ENCODE measurements around the gene TMEM213.

Gene TMEM213

GRCh38 chr7:138843632-138844580 is 46.1 kb downstream of the TMEM213 start:
- no peak for DNase-seq

GRCh38 chr7:138845711-138846110 is 47.9 kb downstream of the TMEM213 start:
- no peak for DNase-seq

GRCh38 chr7:138848056-138848980 is 50.5 kb downstream of the TMEM213 start:
- DNase-seq = no peak

GRCh38 chr7:138849701-138850100 is 51.9 kb downstream of the TMEM213 start:
- DNase-seq = no peak

GRCh38 chr7:138852469-138852868 is 54.7 kb downstream of the TMEM213 start:
- DNase-seq = no peak

- DNase-seq = no peak
Measured at GRCh38 chr7:138853448-138853847, 55.7 kb downstream of the TMEM213 start.

- DNase-seq = no peak
Measured at GRCh38 chr7:138854115-138854645, 56.4 kb downstream of the TMEM213 start.

- no peak for DNase-seq
Measured at GRCh38 chr7:138857728-138858127, 59.9 kb downstream of the TMEM213 start.

GRCh38 chr7:138861051-138861450 is 63.3 kb downstream of the TMEM213 start:
- DNase-seq = no peak

- DNase-seq = no peak
Measured at GRCh38 chr7:138863931-138864330, 66.1 kb downstream of the TMEM213 start.

GRCh38 chr7:138864667-138865066 is 66.9 kb downstream of the TMEM213 start:
- DNase-seq = peak; percentile 70

GRCh38 chr7:138865843-138866242 is 68.0 kb downstream of the TMEM213 start:
- DNase-seq = peak; percentile 44

GRCh38 chr7:138866353-138866752 is 68.6 kb downstream of the TMEM213 start:
- DNase-seq = no peak

GRCh38 chr7:138867744-138868143 is 70.0 kb downstream of the TMEM213 start:
- DNase-seq = no peak

GRCh38 chr7:138868711-138869110 is 70.9 kb downstream of the TMEM213 start:
- no peak for DNase-seq

GRCh38 chr7:138869353-138869752 is 71.6 kb downstream of the TMEM213 start:
- no peak for DNase-seq

- no peak for DNase-seq
Measured at GRCh38 chr7:138871065-138871813, 73.4 kb downstream of the TMEM213 start.

GRCh38 chr7:138871814-138872090 is 74.0 kb downstream of the TMEM213 start:
- DNase-seq = no peak

- DNase-seq = no peak
Measured at GRCh38 chr7:138872576-138872975, 74.8 kb downstream of the TMEM213 start.

- no peak for DNase-seq
Measured at GRCh38 chr7:138873220-138873892, 75.6 kb downstream of the TMEM213 start.

- no peak for DNase-seq
Measured at GRCh38 chr7:138875794-138876193, 78.0 kb downstream of the TMEM213 start.

GRCh38 chr7:138876326-138876725 is 78.5 kb downstream of the TMEM213 start:
- no peak for DNase-seq

Measured in inflammatory macrophage treated with lipopolysaccharide for 4 hours (primary cell).